ENCODE measurements around the gene DBNL.

The DBNL gene

DNA sequence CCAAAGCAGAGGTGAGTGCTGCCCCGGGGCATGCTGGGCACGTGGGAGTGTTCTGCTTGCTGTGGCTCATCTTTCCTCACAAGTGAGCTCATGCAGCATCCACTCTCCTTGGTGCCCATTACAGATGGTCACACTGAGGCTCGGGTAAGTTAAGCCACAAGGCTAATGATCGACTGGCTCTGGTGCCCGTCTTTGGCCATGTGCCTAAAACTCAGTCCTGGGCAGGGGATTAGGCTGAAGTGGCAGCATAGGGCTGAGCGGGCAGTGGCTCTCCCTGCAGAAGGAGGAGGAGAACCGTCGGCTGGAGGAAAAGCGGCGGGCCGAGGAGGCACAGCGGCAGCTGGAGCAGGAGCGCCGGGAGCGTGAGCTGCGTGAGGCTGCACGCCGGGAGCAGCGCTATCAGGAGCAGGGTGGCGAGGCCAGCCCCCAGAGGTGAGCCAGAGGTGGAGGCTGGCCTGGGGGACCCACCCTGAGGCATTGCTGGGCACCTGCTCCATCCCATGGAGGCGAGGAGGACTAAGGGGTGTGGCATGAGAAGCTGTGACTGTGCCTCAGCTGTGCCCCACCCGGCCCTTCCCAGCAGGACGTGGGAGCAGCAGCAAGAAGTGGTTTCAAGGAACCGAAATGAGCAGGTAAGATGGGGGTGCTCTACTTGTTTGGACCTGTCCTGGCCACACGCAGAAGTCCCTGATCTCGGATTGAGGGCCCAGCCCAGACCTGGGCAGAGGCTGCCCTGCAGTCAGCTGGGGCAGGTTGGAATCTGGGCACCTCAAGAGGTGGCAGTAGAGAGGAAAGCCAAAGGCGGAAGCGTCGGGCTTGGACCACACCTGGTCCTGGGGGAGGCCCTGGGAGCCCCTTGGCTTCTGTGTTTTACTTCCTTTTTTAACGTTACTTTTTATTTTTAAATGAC lies 13.6 kb downstream of the DBNL start:
- peaks cover 90% of the 10 kb centered on the region for H3K36me3 ChIP-seq (ENCODE audit: control insufficient read depth, insufficient read depth, low read length)
- no peaks in the 10 kb centered on the region for H3K9me3 ChIP-seq (ENCODE audit: control insufficient read depth, low read length)
- H3K27ac ChIP-seq (ENCODE audit: low read depth, low read length, severe bottlenecking), result no peak overlapping the region
- 96 to 98% methylated on average over 19 to 24 of the region's 30 CpGs for WGBS, 2 experiments (ENCODE audit: insufficient coverage in 2 of 2)
- no peaks in the 10 kb centered on the region for H3K4me1 ChIP-seq (ENCODE audit: control insufficient read depth, insufficient read depth, low read length, poor library complexity, severe bottlenecking)
- H3K4me3 ChIP-seq (ENCODE audit: extremely low read depth, insufficient read depth, low read length, poor library complexity, severe bottlenecking), result no peak overlapping the region

DNA sequence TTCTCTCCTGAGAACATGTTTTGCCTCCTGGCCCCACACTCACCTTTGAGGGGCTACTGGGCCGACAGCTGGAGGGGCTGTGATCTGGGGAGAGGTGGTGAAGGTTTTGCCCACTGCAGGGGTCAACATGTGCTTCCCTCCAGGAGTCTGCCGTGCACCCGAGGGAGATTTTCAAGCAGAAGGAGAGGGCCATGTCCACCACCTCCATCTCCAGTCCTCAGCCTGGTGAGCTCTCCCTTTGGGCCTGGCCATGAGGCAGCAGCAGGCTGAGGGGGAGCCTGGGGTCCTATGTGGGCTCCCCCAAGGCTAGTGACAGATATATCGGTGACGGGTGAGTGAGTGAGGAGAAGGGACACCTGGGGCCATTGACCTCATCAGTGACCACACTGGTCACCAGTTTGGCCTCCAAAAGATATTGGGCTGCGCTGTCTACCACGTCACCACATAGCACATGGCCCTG lies 14.3 kb downstream of the DBNL start:
- no peaks in the 10 kb centered on the region for H3K4me1 ChIP-seq (ENCODE audit: control insufficient read depth, insufficient read depth, low read length, poor library complexity, severe bottlenecking)
- WGBS, 2 experiments (ENCODE audit: insufficient coverage in 2 of 2), result 100% methylated on average over 6 to 7 of the region's 7 CpGs
- no peaks in the 10 kb centered on the region for H3K9me3 ChIP-seq (ENCODE audit: control insufficient read depth, low read length)
- peaks cover 83% of the 10 kb centered on the region for H3K36me3 ChIP-seq (ENCODE audit: control insufficient read depth, insufficient read depth, low read length)
- H3K4me3 ChIP-seq (ENCODE audit: extremely low read depth, insufficient read depth, low read length, poor library complexity, severe bottlenecking), result no peak overlapping the region
- no peak overlapping the region for H3K27ac ChIP-seq (ENCODE audit: low read depth, low read length, severe bottlenecking)

DNA sequence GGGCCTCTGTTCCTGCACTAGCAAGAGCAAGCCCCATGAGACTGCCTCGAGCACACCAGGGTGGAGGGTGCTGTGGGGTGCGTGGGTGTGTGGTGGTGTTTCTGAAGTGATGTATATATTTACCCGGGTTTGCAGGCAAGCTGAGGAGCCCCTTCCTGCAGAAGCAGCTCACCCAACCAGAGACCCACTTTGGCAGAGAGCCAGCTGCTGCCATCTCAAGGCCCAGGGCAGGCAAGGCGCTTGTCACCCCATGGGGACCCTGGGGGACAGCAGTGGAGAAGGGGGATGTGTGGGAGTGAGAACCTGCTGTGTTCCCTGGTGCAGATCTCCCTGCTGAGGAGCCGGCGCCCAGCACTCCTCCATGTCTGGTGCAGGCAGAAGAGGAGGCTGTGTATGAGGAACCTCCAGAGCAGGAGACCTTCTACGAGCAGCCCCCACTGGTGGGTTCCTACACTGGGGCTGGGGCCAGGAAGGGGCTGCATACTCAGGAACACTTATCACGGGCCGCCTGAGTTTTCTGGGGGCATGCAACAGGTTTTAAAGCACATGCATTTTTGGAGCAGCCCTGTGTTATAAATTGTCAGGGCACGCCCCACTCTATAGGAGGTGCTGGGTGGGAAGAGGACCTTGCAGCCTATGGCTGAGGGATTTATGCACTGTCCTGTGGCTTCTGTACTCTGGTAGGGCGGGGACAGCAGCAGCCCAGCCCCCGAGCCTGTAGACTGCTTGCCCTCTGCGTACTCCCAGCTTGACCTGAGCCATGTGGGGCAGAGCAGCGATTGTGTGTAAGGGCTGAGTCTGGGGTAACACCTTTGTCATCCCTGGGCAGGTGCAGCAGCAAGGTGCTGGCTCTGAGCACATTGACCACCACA lies 15.0 kb downstream of the DBNL start:
- Histone ChIP-seq H3K4me3 (ENCODE audit: extremely low read depth, insufficient read depth, low read length, poor library complexity, severe bottlenecking) (no peak overlapping the region), H3K4me1 (ENCODE audit: control insufficient read depth, insufficient read depth, low read length, poor library complexity, severe bottlenecking) (no peaks in the 10 kb centered on the region), H3K36me3 (ENCODE audit: control insufficient read depth, insufficient read depth, low read length) (peaks cover 79% of the 10 kb centered on the region), H3K9me3 (ENCODE audit: control insufficient read depth, low read length) (no peaks in the 10 kb centered on the region), H3K27ac (ENCODE audit: low read depth, low read length, severe bottlenecking) (no peak overlapping the region)
- 94 to 99% methylated on average over 10 to 13 of the region's 14 CpGs for WGBS, 2 experiments (ENCODE audit: insufficient coverage in 2 of 2)

DNA sequence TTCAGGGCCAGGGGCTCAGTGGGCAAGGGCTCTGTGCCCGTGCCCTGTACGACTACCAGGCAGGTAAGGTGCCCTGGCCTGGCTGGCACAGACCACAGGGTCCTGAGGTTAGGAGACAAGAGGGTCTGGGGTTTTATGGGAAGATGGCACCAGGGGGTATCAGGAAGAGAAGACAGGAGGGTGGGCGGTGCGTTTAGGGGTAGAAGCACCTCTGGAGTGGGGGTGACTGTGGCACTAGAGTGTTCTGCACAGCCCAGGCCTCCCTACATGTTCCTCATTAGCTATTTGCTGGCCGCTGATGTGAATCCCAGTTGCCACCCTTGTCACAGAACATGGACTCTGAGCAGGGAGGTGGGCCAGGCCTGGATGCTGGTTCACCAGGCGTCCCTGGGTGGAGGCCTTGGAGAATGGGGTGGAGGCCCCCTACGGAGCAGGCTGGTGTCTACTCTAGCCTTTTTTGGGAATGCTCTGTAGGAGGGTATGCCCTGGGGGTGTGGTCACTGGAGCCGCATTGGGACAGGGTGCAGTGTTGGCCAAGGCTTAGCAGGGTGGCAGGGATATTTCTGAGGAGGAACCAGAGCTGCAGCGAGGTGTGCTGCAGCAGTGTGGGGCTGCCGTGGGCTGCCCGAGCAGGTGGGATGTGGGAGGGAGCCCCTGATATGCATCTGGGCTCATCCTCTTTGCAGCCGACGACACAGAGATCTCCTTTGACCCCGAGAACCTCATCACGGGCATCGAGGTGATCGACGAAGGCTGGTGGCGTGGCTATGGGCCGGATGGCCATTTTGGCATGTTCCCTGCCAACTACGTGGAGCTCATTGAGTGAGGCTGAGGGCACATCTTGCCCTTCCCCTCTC lies 15.8 kb downstream of the DBNL start:
- Histone ChIP-seq H3K4me1 (ENCODE audit: control insufficient read depth, insufficient read depth, low read length, poor library complexity, severe bottlenecking) (peaks cover 1% of the 10 kb centered on the region), H3K27ac (ENCODE audit: low read depth, low read length, severe bottlenecking) (no peak overlapping the region), H3K9me3 (ENCODE audit: control insufficient read depth, low read length) (no peaks in the 10 kb centered on the region), H3K36me3 (ENCODE audit: control insufficient read depth, insufficient read depth, low read length) (peaks cover 70% of the 10 kb centered on the region), H3K4me3 (ENCODE audit: extremely low read depth, insufficient read depth, low read length, poor library complexity, severe bottlenecking) (no peak overlapping the region)
- 88 to 93% methylated on average over 17 to 21 of the region's 21 CpGs for WGBS, 2 experiments (ENCODE audit: insufficient coverage in 2 of 2)

DNA sequence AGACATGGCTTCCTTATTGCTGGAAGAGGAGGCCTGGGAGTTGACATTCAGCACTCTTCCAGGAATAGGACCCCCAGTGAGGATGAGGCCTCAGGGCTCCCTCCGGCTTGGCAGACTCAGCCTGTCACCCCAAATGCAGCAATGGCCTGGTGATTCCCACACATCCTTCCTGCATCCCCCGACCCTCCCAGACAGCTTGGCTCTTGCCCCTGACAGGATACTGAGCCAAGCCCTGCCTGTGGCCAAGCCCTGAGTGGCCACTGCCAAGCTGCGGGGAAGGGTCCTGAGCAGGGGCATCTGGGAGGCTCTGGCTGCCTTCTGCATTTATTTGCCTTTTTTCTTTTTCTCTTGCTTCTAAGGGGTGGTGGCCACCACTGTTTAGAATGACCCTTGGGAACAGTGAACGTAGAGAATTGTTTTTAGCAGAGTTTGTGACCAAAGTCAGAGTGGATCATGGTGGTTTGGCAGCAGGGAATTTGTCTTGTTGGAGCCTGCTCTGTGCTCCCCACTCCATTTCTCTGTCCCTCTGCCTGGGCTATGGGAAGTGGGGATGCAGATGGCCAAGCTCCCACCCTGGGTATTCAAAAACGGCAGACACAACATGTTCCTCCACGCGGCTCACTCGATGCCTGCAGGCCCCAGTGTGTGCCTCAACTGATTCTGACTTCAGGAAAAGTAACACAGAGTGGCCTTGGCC lies 16.6 kb downstream of the DBNL start:
- WGBS, 2 experiments (ENCODE audit: insufficient coverage in 2 of 2), result 93% methylated on average over 7 of the region's 8 CpGs
- no peaks in the 10 kb centered on the region for H3K9me3 ChIP-seq (ENCODE audit: control insufficient read depth, low read length)
- H3K36me3 ChIP-seq (ENCODE audit: control insufficient read depth, insufficient read depth, low read length), result peaks cover 64% of the 10 kb centered on the region
- H3K4me3 ChIP-seq (ENCODE audit: extremely low read depth, insufficient read depth, low read length, poor library complexity, severe bottlenecking), result no peak overlapping the region
- no peak overlapping the region for H3K27ac ChIP-seq (ENCODE audit: low read depth, low read length, severe bottlenecking)
- peaks cover 7% of the 10 kb centered on the region for H3K4me1 ChIP-seq (ENCODE audit: control insufficient read depth, insufficient read depth, low read length, poor library complexity, severe bottlenecking)

DNA sequence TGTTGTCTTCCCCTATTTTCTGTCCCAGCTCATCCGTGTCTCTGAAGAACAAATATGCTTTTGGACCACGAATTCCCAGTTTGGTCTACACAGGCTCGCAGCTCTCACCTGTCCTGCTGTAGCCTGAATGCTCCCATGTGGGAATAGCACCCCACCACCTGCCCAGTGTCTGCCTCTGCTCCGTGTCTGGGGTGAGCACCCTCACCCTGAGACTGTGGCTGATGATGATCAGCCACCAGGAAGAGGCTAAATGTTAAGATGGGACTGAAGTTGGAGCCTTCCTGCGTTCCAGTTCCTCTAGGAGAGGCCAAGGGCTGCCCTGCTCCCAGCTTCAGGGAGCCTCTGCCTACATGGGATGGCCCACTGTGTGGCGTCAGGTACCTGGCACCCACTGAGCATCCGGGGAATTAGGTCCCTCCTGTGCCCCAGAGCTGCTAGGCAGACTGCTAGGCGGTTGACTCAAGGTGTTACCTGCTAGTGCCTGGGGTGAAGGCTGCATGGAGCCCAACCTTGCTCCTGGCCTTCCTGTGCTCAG lies 17.2 kb downstream of the DBNL start:
- Histone ChIP-seq H3K27ac (ENCODE audit: low read depth, low read length, severe bottlenecking) (no peak overlapping the region), H3K36me3 (ENCODE audit: control insufficient read depth, insufficient read depth, low read length) (peaks cover 58% of the 10 kb centered on the region), H3K4me3 (ENCODE audit: extremely low read depth, insufficient read depth, low read length, poor library complexity, severe bottlenecking) (no peak overlapping the region), H3K4me1 (ENCODE audit: control insufficient read depth, insufficient read depth, low read length, poor library complexity, severe bottlenecking) (peaks cover 7% of the 10 kb centered on the region), H3K9me3 (ENCODE audit: control insufficient read depth, low read length) (no peaks in the 10 kb centered on the region)
- WGBS, 2 experiments (ENCODE audit: insufficient coverage in 2 of 2), result 96 to 98% methylated on average over 6 to 8 of the region's 8 CpGs

DNA sequence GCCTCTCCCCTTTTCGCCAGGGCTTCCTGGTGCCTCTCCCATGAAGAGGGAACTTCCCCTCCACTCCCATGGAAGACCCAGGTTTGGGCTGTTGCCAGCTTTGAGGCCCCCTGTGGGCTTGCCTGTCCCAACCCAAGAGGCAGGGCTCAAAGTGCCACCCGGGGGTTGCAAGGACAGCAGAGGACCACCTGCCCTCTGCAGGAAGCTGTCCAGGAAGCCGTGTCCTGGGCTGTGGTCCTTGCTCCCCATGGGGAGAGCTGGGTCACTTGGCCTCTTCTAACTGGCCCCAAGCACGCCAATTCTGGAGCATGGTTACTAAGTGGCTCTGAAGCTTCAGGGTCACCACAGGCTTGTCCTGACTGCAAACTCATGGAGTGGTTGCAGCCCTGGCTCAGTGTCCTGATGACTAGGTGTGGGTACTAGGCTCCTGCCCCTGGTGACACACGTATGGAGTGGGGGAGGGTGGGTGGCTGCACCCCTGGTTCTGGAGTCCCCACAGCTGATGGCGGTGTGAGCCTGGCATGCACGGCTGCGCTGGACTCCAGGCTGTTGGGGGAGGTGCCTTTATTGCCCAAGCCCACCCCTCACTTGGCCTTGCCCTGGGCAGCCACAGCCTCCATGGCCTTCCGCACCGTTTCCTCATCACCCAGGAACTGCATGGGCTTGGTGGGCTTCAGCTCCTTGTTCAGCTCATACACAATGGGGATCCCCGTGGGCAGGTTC lies 17.8 kb downstream of the DBNL start:
- Histone ChIP-seq H3K27ac (ENCODE audit: low read depth, low read length, severe bottlenecking) (no peak overlapping the region), H3K36me3 (ENCODE audit: control insufficient read depth, insufficient read depth, low read length) (peaks cover 52% of the 10 kb centered on the region), H3K9me3 (ENCODE audit: control insufficient read depth, low read length) (no peaks in the 10 kb centered on the region), H3K4me3 (ENCODE audit: extremely low read depth, insufficient read depth, low read length, poor library complexity, severe bottlenecking) (no peak overlapping the region), H3K4me1 (ENCODE audit: control insufficient read depth, insufficient read depth, low read length, poor library complexity, severe bottlenecking) (peaks cover 7% of the 10 kb centered on the region)
- 94 to 99% methylated on average over 8 of the region's 11 CpGs for WGBS, 2 experiments (ENCODE audit: insufficient coverage in 2 of 2)

DNA sequence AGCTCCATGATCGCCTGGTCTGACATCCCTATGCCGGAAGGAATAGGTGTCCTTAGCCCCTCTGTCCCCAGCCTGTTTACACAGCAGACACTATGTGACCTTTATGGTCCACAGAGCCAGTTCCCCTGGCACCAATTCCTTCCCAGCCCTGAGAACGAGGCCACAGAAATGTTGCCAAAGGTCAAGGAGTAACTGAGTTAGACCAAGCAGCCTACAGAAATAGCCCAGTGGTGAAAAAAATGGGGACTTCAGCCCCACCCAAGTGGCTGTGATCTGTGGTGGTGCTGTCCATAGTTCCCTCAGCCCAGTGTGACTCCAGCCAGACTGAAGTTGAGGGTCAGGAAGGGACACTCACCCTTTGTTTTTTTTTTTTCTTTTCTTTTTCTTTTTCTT lies 18.4 kb downstream of the DBNL start:
- Histone ChIP-seq H3K36me3 (ENCODE audit: control insufficient read depth, insufficient read depth, low read length) (peaks cover 47% of the 10 kb centered on the region), H3K27ac (ENCODE audit: low read depth, low read length, severe bottlenecking) (no peak overlapping the region), H3K4me1 (ENCODE audit: control insufficient read depth, insufficient read depth, low read length, poor library complexity, severe bottlenecking) (peaks cover 7% of the 10 kb centered on the region), H3K9me3 (ENCODE audit: control insufficient read depth, low read length) (no peaks in the 10 kb centered on the region), H3K4me3 (ENCODE audit: extremely low read depth, insufficient read depth, low read length, poor library complexity, severe bottlenecking) (no peak overlapping the region)
- 100% methylated on average over 3 of the region's 3 CpGs for WGBS, 2 experiments (ENCODE audit: insufficient coverage in 2 of 2)

DNA sequence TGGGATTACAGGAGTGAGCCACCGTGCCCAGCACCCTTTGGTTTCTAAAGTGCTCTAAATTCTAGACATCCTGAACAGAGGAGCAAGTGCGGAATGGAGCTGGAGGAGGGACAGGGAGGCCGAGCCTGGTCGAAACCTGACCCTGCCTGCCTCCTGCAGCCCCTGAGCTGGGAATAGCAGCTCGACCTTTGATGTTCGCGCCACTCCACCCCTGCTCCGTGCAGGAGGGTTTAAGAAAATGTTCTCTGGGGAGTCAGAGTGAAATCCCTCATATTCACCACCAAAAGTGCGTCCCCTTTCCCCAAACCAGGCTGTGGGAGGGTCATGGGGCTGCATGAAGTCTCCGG lies 19.0 kb downstream of the DBNL start:
- Histone ChIP-seq H3K27ac (ENCODE audit: low read depth, low read length, severe bottlenecking) (no peak overlapping the region), H3K4me1 (ENCODE audit: control insufficient read depth, insufficient read depth, low read length, poor library complexity, severe bottlenecking) (peaks cover 7% of the 10 kb centered on the region), H3K9me3 (ENCODE audit: control insufficient read depth, low read length) (no peaks in the 10 kb centered on the region), H3K4me3 (ENCODE audit: extremely low read depth, insufficient read depth, low read length, poor library complexity, severe bottlenecking) (no peak overlapping the region), H3K36me3 (ENCODE audit: control insufficient read depth, insufficient read depth, low read length) (peaks cover 41% of the 10 kb centered on the region)
- 28 to 44% methylated on average over 3 to 7 of the region's 10 CpGs for WGBS, 2 experiments (ENCODE audit: insufficient coverage in 2 of 2)
